Astrocyte (in vitro differentiated cells and primary cell): ENCODE results near the gene PDE1A. TPM values are rescaled to one million over a fixed set of nuclear protein-coding genes. Genes with fewer than 3 reads are reported as not detected.

ENCODE experiments used
- DNase-seq: peaks from one replicate; pipeline ENCODE4 v3.0.0-alpha.2; 2010; ENCODE audit warnings: low read depth
- FAIRE-seq: peaks from 2 replicates; lab custom pipeline; 2011; peaks lifted over from hg19 to GRCh38; lab: Jason Lieb, UNC
- H2AFZ ChIP-seq: 2 replicates; pipeline ENCODE4 v1.6.0; 2012; ENCODE audit warnings: low read depth, low read length, inconsistent platforms
- H3K27ac ChIP-seq: 2 replicates; pipeline ENCODE4 v1.5.1; 2011; ENCODE audit warnings: low read depth, low read length, inconsistent platforms
- H3K27me3 ChIP-seq: 2 replicates; pipeline ENCODE4 v1.6.0; 2011; ENCODE audit warnings: low read length, inconsistent platforms; ENCODE audit not compliant: insufficient read depth
- H3K36me3 ChIP-seq: 2 replicates; pipeline ENCODE4 v1.5.1; 2011; ENCODE audit warnings: low read length, inconsistent platforms; ENCODE audit not compliant: insufficient read depth
- H3K4me1 ChIP-seq: 2 replicates; pipeline ENCODE4 v1.5.1; 2011; ENCODE audit warnings: low read length, inconsistent platforms; ENCODE audit not compliant: insufficient read depth
- H3K4me2 ChIP-seq: 2 replicates; pipeline ENCODE4 v1.6.0; 2012; ENCODE audit warnings: low read length, inconsistent platforms
- H3K4me3 ChIP-seq: 2 replicates; pipeline ENCODE4 v1.5.1; 2011; ENCODE audit warnings: low read depth, mild to moderate bottlenecking, low read length, inconsistent platforms; ENCODE audit not compliant: insufficient read depth
- H3K79me2 ChIP-seq: 2 replicates; pipeline ENCODE4 v1.6.0; 2012; ENCODE audit warnings: mild to moderate bottlenecking, low read length, inconsistent platforms; ENCODE audit not compliant: insufficient read depth
- H3K9ac ChIP-seq: 2 replicates; pipeline ENCODE4 v1.6.0; 2012; ENCODE audit warnings: mild to moderate bottlenecking, low read length, inconsistent platforms
- H3K9me3 ChIP-seq: 2 replicates; pipeline ENCODE4 v1.5.1; 2012; ENCODE audit warnings: low read depth, mild to moderate bottlenecking, low read length, inconsistent platforms; ENCODE audit not compliant: insufficient read depth
- H4K20me1 ChIP-seq: 2 replicates; pipeline ENCODE4 v1.6.0; 2012; ENCODE audit warnings: low read length, inconsistent platforms; ENCODE audit not compliant: insufficient read depth
- H3K27ac Mint-ChIP-seq: one replicate; pipeline ENCODE4 v1.8.0; 2021; ENCODE audit warnings: mild to moderate bottlenecking, mixed read lengths; ENCODE audit not compliant: unreplicated experiment
- H3K27me3 Mint-ChIP-seq: one replicate; pipeline ENCODE4 v1.8.0; 2021; ENCODE audit warnings: low read depth, mixed read lengths; ENCODE audit not compliant: unreplicated experiment
- H3K36me3 Mint-ChIP-seq: one replicate; pipeline ENCODE4 v1.8.0; 2021; ENCODE audit warnings: low read depth, mixed read lengths; ENCODE audit not compliant: unreplicated experiment
- H3K4me1 Mint-ChIP-seq: one replicate; pipeline ENCODE4 v1.8.0; 2021; ENCODE audit warnings: low read depth, mixed read lengths; ENCODE audit not compliant: unreplicated experiment
- H3K4me3 Mint-ChIP-seq: one replicate; pipeline ENCODE4 v1.8.0; 2021; ENCODE audit warnings: mild to moderate bottlenecking, moderate library complexity, mixed read lengths; ENCODE audit not compliant: unreplicated experiment
- H3K9me3 Mint-ChIP-seq: one replicate; pipeline ENCODE4 v1.8.0; 2021; ENCODE audit warnings: mild to moderate bottlenecking, mixed read lengths; ENCODE audit not compliant: unreplicated experiment
- EZH2 ChIP-seq: IDR thresholded peaks from 2 replicates; pipeline ENCODE4 v1.6.1; 2012; ENCODE audit warnings: mild to moderate bottlenecking, low read length, inconsistent platforms; ENCODE audit not compliant: insufficient read depth
- total RNA-seq: library from RNA; stranded (reverse); gene quantifications from 2 replicates; pipeline ENCODE4 v1.2.1, GENCODE V29; 2021
- TF ChIP-seq, protein P1 (sequence below): IDR thresholded peaks from 2 replicates; pipeline ENCODE4 v1.5.1; 2011; ENCODE audit warnings: low read depth, mild to moderate bottlenecking, inconsistent platforms, low read length, moderate library complexity; ENCODE audit not compliant: insufficient read depth

The PDE1A gene
- total RNA-seq, 1 donor from 2014 or later = 0.32 TPM

- H3K4me2 ChIP-seq = no peak overlapping the region
- no peaks in the 10 kb centered on the region for H3K27me3 ChIP-seq
- no peak overlapping the region for H2AFZ ChIP-seq
- no peaks in the 10 kb centered on the region for H3K9me3 Mint-ChIP-seq
- H3K79me2 ChIP-seq = no peaks in the 10 kb centered on the region
- H3K27me3 Mint-ChIP-seq = no peaks in the 10 kb centered on the region
- H3K36me3 ChIP-seq = no peaks in the 10 kb centered on the region
- H3K9ac ChIP-seq = no peak overlapping the region
- FAIRE-seq (no peak), DNase-seq (peak; percentile 78)
- H3K27ac Mint-ChIP-seq = peak overlapping the region; percentile 64
- H3K4me3 ChIP-seq = no peak overlapping the region
- peaks cover 13% of the 10 kb centered on the region for H3K4me1 Mint-ChIP-seq
- no peaks in the 10 kb centered on the region for H3K9me3 ChIP-seq
- H4K20me1 ChIP-seq = no peaks in the 10 kb centered on the region
- TF ChIP-seq, protein P1, sequence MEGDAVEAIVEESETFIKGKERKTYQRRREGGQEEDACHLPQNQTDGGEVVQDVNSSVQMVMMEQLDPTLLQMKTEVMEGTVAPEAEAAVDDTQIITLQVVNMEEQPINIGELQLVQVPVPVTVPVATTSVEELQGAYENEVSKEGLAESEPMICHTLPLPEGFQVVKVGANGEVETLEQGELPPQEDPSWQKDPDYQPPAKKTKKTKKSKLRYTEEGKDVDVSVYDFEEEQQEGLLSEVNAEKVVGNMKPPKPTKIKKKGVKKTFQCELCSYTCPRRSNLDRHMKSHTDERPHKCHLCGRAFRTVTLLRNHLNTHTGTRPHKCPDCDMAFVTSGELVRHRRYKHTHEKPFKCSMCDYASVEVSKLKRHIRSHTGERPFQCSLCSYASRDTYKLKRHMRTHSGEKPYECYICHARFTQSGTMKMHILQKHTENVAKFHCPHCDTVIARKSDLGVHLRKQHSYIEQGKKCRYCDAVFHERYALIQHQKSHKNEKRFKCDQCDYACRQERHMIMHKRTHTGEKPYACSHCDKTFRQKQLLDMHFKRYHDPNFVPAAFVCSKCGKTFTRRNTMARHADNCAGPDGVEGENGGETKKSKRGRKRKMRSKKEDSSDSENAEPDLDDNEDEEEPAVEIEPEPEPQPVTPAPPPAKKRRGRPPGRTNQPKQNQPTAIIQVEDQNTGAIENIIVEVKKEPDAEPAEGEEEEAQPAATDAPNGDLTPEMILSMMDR = no peak
- H3K4me3 Mint-ChIP-seq = no peak overlapping the region
- H3K4me1 ChIP-seq = no peaks in the 10 kb centered on the region
- H3K36me3 Mint-ChIP-seq = no peaks in the 10 kb centered on the region
- H3K27ac ChIP-seq = no peak overlapping the region
Observed at GRCh38 chr2:182447863-182448262, 21.0 kb upstream of the PDE1A start.

DNA sequence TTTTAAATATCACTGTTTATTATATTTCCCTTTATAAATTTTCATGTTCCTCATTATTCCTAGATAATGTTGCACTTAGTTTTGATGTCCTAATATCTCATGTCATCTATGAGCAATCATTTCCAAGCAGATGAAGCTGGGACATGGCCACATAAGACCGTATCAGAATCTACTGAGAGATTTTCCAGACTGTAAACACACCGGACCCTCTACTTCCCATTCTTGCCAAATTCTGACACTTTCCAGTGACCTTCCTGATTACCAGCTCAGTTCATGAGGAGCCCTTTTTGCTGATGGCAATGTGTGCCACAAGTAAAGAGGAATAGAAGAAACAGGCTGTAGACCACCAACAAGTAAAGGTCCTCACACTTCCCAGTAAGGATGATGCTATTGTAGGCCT, 20.3 kb upstream of the PDE1A start:
- H3K27me3 ChIP-seq = no peaks in the 10 kb centered on the region
- H3K4me1 ChIP-seq = no peaks in the 10 kb centered on the region
- Mint-ChIP-seq H3K27ac (no peak overlapping the region), H3K27me3 (no peaks in the 10 kb centered on the region), H3K36me3 (no peaks in the 10 kb centered on the region), H3K9me3 (no peaks in the 10 kb centered on the region), H3K4me3 (no peak overlapping the region), H3K4me1 (peaks cover 13% of the 10 kb centered on the region)
- no peak overlapping the region for H3K9ac ChIP-seq
- no peaks in the 10 kb centered on the region for H4K20me1 ChIP-seq
- H3K4me3 ChIP-seq = no peak overlapping the region
- no peak overlapping the region for H3K4me2 ChIP-seq
- no peaks in the 10 kb centered on the region for H3K79me2 ChIP-seq
- H3K27ac ChIP-seq = no peak overlapping the region
- TF ChIP-seq EZH2 = no peak
- TF ChIP-seq, protein P1 = no peak
- no peaks in the 10 kb centered on the region for H3K9me3 ChIP-seq
- FAIRE-seq = no peak
- no peak overlapping the region for H2AFZ ChIP-seq
- no peak for DNase-seq
- H3K36me3 ChIP-seq = no peaks in the 10 kb centered on the region

GRCh38 chr2:182446087-182446486, 19.3 kb upstream of the PDE1A start:
- TF ChIP-seq EZH2 = no peak
- TF ChIP-seq, protein P1 = no peak
- H3K36me3 ChIP-seq = no peaks in the 10 kb centered on the region
- no peak overlapping the region for H3K9ac ChIP-seq
- no peak overlapping the region for H3K27ac ChIP-seq
- H3K9me3 ChIP-seq = no peaks in the 10 kb centered on the region
- Mint-ChIP-seq H3K27ac (no peak overlapping the region), H3K4me3 (no peak overlapping the region), H3K9me3 (no peaks in the 10 kb centered on the region), H3K27me3 (no peaks in the 10 kb centered on the region), H3K36me3 (no peaks in the 10 kb centered on the region), H3K4me1 (peaks cover 13% of the 10 kb centered on the region)
- DNase-seq = peak; percentile 22
- no peak overlapping the region for H2AFZ ChIP-seq
- H3K4me3 ChIP-seq = no peak overlapping the region
- H3K27me3 ChIP-seq = no peaks in the 10 kb centered on the region
- no peaks in the 10 kb centered on the region for H4K20me1 ChIP-seq
- no peaks in the 10 kb centered on the region for H3K79me2 ChIP-seq
- FAIRE-seq = no peak
- no peak overlapping the region for H3K4me2 ChIP-seq
- H3K4me1 ChIP-seq = no peaks in the 10 kb centered on the region
